B cell (primary cell): ENCODE measurements around the gene STIL.

Experiments used
- EZH2 ChIP-seq: IDR thresholded peaks from 2 replicates; pipeline ENCODE4 v1.6.1; 2012; ENCODE audit warnings: borderline replicate concordance, low read depth, mild to moderate bottlenecking, moderate library complexity, low read length; ENCODE audit not compliant: insufficient read depth, poor library complexity, severe bottlenecking
- TF ChIP-seq, protein P1 (sequence below): fragments of 200-600 bp; IDR thresholded peaks from one replicate; pipeline ENCODE4 v1.8.0; 2022; ENCODE audit warnings: antibody characterized with exemption, mild to moderate bottlenecking

DNA sequence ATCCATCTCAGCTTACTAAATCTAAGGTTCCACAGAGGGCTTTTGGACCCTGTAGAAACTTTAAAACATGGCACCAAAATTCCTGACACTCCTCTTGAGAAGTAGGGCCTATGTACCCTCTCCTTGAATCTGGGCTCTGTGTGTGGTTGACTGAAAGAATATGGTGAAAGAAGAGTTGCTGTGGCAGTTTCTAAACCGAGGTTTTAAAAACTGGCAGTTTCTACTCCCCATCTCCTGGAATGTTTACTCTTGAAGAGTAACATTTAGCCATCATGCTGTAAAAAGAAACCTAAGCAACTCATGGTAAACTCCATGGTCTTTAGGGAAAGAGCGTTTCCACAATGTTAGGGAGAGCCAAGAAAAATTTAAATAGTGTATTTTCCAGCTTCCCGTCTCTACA lies 15.0 kb upstream of the STIL start:
- no peak for TF ChIP-seq EZH2
- TF ChIP-seq, protein P1, sequence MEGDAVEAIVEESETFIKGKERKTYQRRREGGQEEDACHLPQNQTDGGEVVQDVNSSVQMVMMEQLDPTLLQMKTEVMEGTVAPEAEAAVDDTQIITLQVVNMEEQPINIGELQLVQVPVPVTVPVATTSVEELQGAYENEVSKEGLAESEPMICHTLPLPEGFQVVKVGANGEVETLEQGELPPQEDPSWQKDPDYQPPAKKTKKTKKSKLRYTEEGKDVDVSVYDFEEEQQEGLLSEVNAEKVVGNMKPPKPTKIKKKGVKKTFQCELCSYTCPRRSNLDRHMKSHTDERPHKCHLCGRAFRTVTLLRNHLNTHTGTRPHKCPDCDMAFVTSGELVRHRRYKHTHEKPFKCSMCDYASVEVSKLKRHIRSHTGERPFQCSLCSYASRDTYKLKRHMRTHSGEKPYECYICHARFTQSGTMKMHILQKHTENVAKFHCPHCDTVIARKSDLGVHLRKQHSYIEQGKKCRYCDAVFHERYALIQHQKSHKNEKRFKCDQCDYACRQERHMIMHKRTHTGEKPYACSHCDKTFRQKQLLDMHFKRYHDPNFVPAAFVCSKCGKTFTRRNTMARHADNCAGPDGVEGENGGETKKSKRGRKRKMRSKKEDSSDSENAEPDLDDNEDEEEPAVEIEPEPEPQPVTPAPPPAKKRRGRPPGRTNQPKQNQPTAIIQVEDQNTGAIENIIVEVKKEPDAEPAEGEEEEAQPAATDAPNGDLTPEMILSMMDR: no peak
